BLaER1 (cell line): ENCODE measurements around the gene ISY1.

ENCODE experiments used
- H3K27ac ChIP-seq: shearing (Covaris generic); formaldehyde crosslinking; 2 replicates; pipeline ENCODE4 v1.8.1; 2022
- H3K27me3 ChIP-seq: shearing (Covaris generic); formaldehyde crosslinking; 2 replicates; pipeline ENCODE4 v1.8.1; 2022
- H3K36me3 ChIP-seq: shearing (Covaris generic); formaldehyde crosslinking; 2 replicates; pipeline ENCODE4 v1.8.1; 2022
- H3K4me1 ChIP-seq: shearing (Covaris generic); formaldehyde crosslinking; 2 replicates; pipeline ENCODE4 v1.8.1; 2022
- H3K4me2 ChIP-seq: shearing (Covaris generic); formaldehyde crosslinking; 2 replicates; pipeline ENCODE4 v1.8.1; 2022
- H3K4me3 ChIP-seq: shearing (Covaris generic); formaldehyde crosslinking; 2 replicates; pipeline ENCODE4 v1.8.1; 2022
- H3K9ac ChIP-seq: shearing (Covaris generic); formaldehyde crosslinking; 2 replicates; pipeline ENCODE4 v1.8.1; 2022
- H3K9me3 ChIP-seq: shearing (Covaris generic); formaldehyde crosslinking; 2 replicates; pipeline ENCODE4 v1.8.1; 2022
- H4K20me1 ChIP-seq: shearing (Covaris generic); formaldehyde crosslinking; 2 replicates; pipeline ENCODE4 v1.8.1; 2022
- Cebpa-rat ChIP-seq: shearing (Covaris generic); IDR thresholded peaks from 2 replicates; pipeline ENCODE4 v1.8.1; 2022

The ISY1 gene

GRCh38 chr3:129107793-129108192 is 53.1 kb downstream of the ISY1 start:
- H3K4me2 ChIP-seq: no peak overlapping the region
- no peaks in the 10 kb centered on the region for H3K9me3 ChIP-seq
- peaks cover 89% of the 10 kb centered on the region for H4K20me1 ChIP-seq
- no peak overlapping the region for H3K27ac ChIP-seq
- H3K36me3 ChIP-seq: peaks cover 92% of the 10 kb centered on the region
- no peak overlapping the region for H3K9ac ChIP-seq
- peaks cover 18% of the 10 kb centered on the region for H3K4me1 ChIP-seq
- H3K27me3 ChIP-seq: no peaks in the 10 kb centered on the region
- TF ChIP-seq Cebpa-rat: no peak
- H3K4me3 ChIP-seq: no peak overlapping the region

DNA sequence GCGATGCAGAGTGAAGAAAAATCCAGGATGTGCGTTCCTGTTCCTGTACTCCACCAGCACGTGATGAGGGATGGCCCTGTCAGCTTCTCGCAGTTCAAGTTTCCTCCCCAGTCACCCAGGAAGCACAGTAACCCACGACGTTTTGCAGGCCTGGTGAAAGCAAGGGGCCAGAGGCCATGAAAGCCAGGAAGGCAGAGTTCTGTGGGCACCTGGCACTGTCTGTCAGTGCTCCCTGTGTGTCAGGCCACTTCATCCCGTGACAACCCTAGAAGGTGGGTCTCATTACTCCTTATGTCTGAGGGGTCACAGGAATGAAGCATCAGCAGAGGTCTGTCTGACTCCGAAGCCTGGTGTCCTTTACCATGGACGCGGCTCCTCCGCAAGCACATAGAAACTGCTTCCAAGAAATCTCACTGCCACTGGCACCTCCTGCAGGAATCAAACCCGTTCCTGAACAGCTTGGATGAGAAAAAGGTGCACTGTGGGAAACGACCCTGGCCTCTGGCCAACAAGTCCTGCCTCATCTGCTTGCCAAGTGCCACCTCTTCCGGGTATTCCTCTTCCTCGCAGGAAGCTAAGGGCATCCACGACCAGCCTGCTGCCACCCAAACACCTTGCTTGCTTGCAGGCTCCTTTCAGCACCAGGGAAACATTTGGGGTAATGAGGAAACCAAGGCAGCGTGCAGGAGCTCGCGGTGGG is 53.8 kb downstream of the ISY1 start:
- no peaks in the 10 kb centered on the region for H3K9me3 ChIP-seq
- no peak overlapping the region for H3K27ac ChIP-seq
- TF ChIP-seq Cebpa-rat: no peak
- 0 out of 2 replicates have a peak overlapping the region, but pooled peaks have one; percentile 11 for H3K9ac ChIP-seq
- H3K4me3 ChIP-seq: no peak overlapping the region
- no peaks in the 10 kb centered on the region for H3K27me3 ChIP-seq
- H3K36me3 ChIP-seq: peaks cover 85% of the 10 kb centered on the region
- no peak overlapping the region for H3K4me2 ChIP-seq
- peaks cover 87% of the 10 kb centered on the region for H4K20me1 ChIP-seq
- 0 out of 2 replicates have a peak, but pooled peaks cover 12% of the 10 kb centered on the region for H3K4me1 ChIP-seq

DNA sequence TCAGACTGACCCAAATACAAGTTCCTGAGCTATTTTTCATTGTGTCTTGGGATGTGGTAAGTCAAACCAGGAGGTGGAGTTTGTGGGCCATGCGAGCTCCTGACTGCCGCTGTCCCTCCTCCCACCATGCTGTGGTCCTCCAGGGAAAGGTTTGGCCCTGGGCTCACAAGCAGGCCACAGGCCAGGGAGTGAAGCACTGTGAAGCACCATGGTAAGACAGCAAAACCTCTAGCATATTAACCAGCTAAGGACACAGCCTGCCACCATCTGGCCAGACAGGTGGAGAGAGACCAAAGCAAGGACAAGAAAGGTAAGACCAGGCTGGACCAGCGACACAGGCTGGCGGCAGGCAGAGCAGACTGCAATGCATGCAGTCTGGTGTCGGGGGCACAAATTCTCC is 54.5 kb downstream of the ISY1 start:
- 0 out of 2 replicates have a peak, but pooled peaks cover 12% of the 10 kb centered on the region for H3K4me1 ChIP-seq
- H4K20me1 ChIP-seq: peaks cover 89% of the 10 kb centered on the region
- no peak overlapping the region for H3K4me3 ChIP-seq
- H3K9me3 ChIP-seq: no peaks in the 10 kb centered on the region
- H3K4me2 ChIP-seq: no peak overlapping the region
- TF ChIP-seq Cebpa-rat: no peak
- no peak overlapping the region for H3K27ac ChIP-seq
- no peaks in the 10 kb centered on the region for H3K27me3 ChIP-seq
- 0 out of 2 replicates have a peak overlapping the region, but pooled peaks have one; percentile 11 for H3K9ac ChIP-seq
- peaks cover 87% of the 10 kb centered on the region for H3K36me3 ChIP-seq

- peaks cover 87% of the 10 kb centered on the region for H3K36me3 ChIP-seq
- no peak overlapping the region for H3K4me3 ChIP-seq
- no peak overlapping the region for H3K27ac ChIP-seq
- no peaks in the 10 kb centered on the region for H3K9me3 ChIP-seq
- H3K4me2 ChIP-seq: no peak overlapping the region
- TF ChIP-seq Cebpa-rat: no peak
- H4K20me1 ChIP-seq: peaks cover 89% of the 10 kb centered on the region
- 0 out of 2 replicates have a peak, but pooled peaks cover 12% of the 10 kb centered on the region for H3K4me1 ChIP-seq
- H3K9ac ChIP-seq: no peak overlapping the region
- no peaks in the 10 kb centered on the region for H3K27me3 ChIP-seq
Measured at GRCh38 chr3:129105862-129106261, 55.0 kb downstream of the ISY1 start.

DNA sequence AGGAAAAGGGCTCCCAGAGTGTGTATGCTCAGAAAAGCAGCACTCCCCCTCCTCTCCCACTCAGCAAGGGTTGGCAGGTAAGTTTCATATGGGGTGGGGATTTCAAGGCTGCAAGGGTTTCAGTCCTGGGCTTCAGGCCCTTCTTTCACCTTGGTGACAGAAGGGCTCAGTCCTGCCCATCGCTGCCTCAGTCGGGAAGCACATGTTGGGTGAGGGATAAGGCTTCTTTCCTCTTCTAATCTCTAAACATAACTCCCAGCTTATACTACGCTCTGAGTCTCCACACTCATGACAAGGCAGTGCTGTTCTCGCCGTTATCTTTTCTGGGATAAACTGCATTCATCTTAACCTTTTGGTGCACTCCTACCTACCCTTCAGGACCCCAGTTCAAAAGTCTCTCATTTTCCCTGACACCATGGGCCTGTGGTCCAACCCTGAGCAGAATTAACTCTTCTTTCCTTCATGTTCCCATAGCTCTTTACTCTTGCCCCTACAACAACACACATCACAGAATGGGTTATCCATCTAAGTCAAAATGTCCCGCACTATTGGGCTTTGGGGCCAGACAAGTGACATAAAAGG is 56.3 kb downstream of the ISY1 start:
- no peaks in the 10 kb centered on the region for H3K27me3 ChIP-seq
- no peak for TF ChIP-seq Cebpa-rat
- H3K36me3 ChIP-seq: peaks cover 88% of the 10 kb centered on the region
- 0 out of 2 replicates have a peak, but pooled peaks cover 12% of the 10 kb centered on the region for H3K4me1 ChIP-seq
- H3K9me3 ChIP-seq: no peaks in the 10 kb centered on the region
- no peak overlapping the region for H3K27ac ChIP-seq
- H3K4me3 ChIP-seq: no peak overlapping the region
- H4K20me1 ChIP-seq: peaks cover 92% of the 10 kb centered on the region
- no peak overlapping the region for H3K4me2 ChIP-seq
- no peak overlapping the region for H3K9ac ChIP-seq

DNA sequence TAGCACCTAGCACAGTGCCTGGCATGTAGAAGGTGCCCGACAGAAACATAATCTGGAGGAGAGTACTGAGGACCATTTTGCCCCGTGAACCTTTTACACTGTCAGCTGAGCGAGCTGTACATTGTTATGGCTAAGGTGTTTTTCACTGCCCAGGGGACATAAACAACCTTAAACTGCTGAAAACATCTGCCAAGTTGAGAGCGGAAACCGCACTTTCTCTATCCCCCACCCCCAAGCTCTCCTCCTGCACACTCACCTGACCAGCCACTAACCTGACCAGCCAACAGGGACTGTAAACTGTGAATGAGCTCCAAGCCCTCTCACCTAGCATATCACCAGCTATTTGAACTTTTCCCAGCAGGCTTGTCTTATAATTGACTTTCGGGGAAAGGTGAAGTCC is 56.8 kb downstream of the ISY1 start:
- H3K27me3 ChIP-seq: no peaks in the 10 kb centered on the region
- peaks cover 90% of the 10 kb centered on the region for H4K20me1 ChIP-seq
- H3K9me3 ChIP-seq: peaks cover 5% of the 10 kb centered on the region; the same call in 1 of the 2 replicates
- peaks cover 88% of the 10 kb centered on the region for H3K36me3 ChIP-seq
- H3K4me3 ChIP-seq: no peak overlapping the region
- H3K4me2 ChIP-seq: no peak overlapping the region
- H3K9ac ChIP-seq: no peak overlapping the region
- H3K4me1 ChIP-seq: 0 out of 2 replicates have a peak, but pooled peaks cover 12% of the 10 kb centered on the region
- TF ChIP-seq Cebpa-rat: no peak
- H3K27ac ChIP-seq: no peak overlapping the region

DNA sequence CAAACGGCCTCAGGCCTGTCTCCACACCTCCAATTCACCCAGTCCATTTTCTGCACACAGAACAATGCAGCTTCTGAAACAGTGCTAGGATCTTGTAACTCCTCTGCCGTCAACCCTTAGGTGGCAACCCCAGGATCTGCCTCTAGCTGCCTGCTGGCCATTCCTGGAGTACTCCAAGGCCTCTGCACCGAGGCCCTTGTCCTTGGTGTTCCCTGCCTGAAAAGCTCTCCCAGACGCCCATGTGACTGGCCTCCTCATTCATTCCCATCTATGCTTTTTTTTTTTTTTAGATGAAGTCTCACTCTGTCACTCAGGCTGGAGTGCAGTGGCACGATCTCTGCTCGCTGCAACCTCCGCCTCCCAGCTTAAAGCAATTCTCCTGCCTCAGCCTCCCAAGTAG is 57.6 kb downstream of the ISY1 start:
- Histone ChIP-seq H3K4me1 (0 out of 2 replicates have a peak, but pooled peaks cover 12% of the 10 kb centered on the region), H4K20me1 (peaks cover 83% of the 10 kb centered on the region), H3K27me3 (no peaks in the 10 kb centered on the region), H3K36me3 (peaks cover 88% of the 10 kb centered on the region), H3K27ac (no peak overlapping the region), H3K9ac (no peak overlapping the region), H3K4me2 (no peak overlapping the region), H3K9me3 (peaks cover 11% of the 10 kb centered on the region; the same call in 1 of the 2 replicates), H3K4me3 (no peak overlapping the region)
- TF ChIP-seq Cebpa-rat: no peak

DNA sequence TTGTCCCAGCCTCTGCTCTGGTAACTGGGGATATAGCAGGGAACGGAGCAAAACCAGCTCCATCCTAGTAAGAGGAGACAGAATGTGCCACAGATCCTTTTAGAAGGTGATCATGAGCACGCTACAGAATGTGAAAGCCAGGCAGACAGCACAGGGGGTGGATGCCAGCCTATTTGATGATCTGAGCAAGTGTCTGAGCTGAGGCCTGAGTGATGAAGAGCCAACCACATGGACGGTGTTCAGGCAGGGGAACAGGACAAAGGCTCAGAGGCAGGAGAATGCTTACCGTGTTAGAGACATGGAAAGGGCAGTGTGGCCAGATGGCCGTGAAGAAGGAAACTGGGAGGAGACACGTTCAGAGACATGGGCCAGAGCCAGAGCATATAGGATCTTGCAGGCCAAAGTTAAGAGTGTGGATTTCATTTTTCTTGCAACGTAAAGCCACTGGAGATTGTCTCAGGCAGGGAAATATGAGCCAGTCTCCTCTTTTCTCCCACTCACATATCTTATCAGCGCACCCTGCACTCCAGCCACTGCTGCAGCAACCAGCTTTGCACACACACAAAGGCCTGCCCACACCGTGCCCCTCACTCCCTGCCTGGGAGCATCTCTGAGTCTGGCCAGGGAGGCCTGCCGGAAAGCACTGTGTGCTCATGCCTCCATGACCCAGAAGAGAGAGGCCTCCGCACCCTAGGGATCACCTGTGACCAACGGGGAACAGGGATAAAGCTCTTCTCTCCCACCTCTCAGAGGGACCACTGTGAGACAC is 59.3 kb downstream of the ISY1 start:
- Histone ChIP-seq H4K20me1 (peaks cover 80% of the 10 kb centered on the region), H3K9ac (no peak overlapping the region), H3K4me1 (0 out of 2 replicates have a peak, but pooled peaks cover 8% of the 10 kb centered on the region), H3K36me3 (peaks cover 86% of the 10 kb centered on the region), H3K4me3 (no peak overlapping the region), H3K27me3 (no peaks in the 10 kb centered on the region), H3K27ac (no peak overlapping the region), H3K4me2 (no peak overlapping the region), H3K9me3 (peaks cover 15% of the 10 kb centered on the region; the same call in 1 of the 2 replicates)
- TF ChIP-seq Cebpa-rat: no peak

- no peak for TF ChIP-seq Cebpa-rat
- H3K27me3 ChIP-seq: no peaks in the 10 kb centered on the region
- no peak overlapping the region for H3K9ac ChIP-seq
- H4K20me1 ChIP-seq: peaks cover 79% of the 10 kb centered on the region
- H3K9me3 ChIP-seq: peaks cover 15% of the 10 kb centered on the region; the same call in 1 of the 2 replicates
- H3K4me2 ChIP-seq: no peak overlapping the region
- H3K27ac ChIP-seq: no peak overlapping the region
- H3K4me3 ChIP-seq: no peak overlapping the region
- peaks cover 5% of the 10 kb centered on the region; the same call in 1 of the 2 replicates for H3K4me1 ChIP-seq
- peaks cover 87% of the 10 kb centered on the region for H3K36me3 ChIP-seq
Measured at GRCh38 chr3:129100274-129100673, 60.6 kb downstream of the ISY1 start.
